ENCODE results near the gene MEX3D. TPM values are rescaled to one million over a fixed set of nuclear protein-coding genes. Genes with fewer than 3 reads are reported as not detected.

The MEX3D gene
- total RNA-seq, 1 experiment from 2014 or later: 70.4 TPM

DNA sequence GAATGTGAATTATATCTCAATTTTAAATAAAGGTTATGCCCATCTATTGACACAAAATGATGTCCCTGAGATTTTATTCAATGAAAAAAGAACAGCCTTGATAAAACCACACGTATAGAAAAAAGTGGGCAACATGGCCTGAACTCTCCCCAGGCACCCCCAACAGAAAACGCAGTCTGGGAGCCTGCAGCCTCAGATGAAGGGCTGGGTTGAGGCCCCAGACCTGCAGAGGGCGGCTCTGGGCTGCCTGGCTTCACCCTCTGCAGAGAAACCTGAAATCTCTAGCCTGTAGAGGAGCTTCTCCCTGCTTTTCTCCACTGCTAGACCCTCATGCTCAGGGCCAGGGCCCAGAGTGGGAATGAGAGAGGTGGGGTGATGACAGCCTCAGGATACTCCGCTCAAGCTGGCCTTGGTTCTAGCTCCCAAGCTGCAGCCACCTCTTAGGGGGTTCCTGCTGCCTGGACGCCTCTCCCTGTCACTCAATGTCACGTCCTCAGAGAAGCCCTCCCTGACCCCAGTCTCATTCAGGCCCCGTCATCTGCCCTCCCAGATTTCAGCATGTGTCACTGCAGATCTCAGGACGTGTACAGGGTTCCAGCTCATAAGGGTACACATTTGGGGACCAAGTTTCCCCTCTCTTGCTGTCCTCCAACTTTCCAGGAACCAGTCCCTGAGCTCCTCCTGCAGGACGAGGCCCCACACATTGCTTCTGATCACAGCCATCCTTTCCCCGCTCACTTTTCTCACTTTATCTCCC, 22.7 kb upstream of the MEX3D start:
- Histone ChIP-seq H3K9me3 (ENCODE audit: control insufficient read depth, low read depth, low read length) (no peaks in the 10 kb centered on the region), H3K79me2 (ENCODE audit: insufficient read depth, low read length) (peaks cover 14% of the 10 kb centered on the region; the same call in 1 of the 2 replicates), H4K91ac (ENCODE audit: insufficient read length, low read depth, low read length) (no peak overlapping the region), H3K18ac (ENCODE audit: insufficient read length, low read depth, low read length) (peak overlapping the region; percentile 100), H3K14ac (ENCODE audit: insufficient read depth, low read length) (peak overlapping the region; percentile 99; the same call in 1 of the 2 replicates), H4K5ac (ENCODE audit: insufficient read length, low read depth, low read length) (no peak overlapping the region), H2AK5ac (ENCODE audit: insufficient read length, low read length) (no peak overlapping the region), H3T11ph (ENCODE audit: low read length) (no peak overlapping the region), H2BK20ac (ENCODE audit: low read depth, low read length, poor library complexity, severe bottlenecking) (no peak overlapping the region), H2AFZ (ENCODE audit: low read length) (no peak overlapping the region), H4K20me1 (ENCODE audit: control insufficient read depth, insufficient read depth, insufficient read length) (peaks cover under 1% of the 10 kb centered on the region), H3K79me1 (ENCODE audit: insufficient read depth, low read depth, low read length, poor library complexity, severe bottlenecking) (peaks cover 6% of the 10 kb centered on the region), H3K9ac (ENCODE audit: extremely low read depth, insufficient read length, low read length) (peak overlapping the region; percentile 81), H3K23ac (ENCODE audit: insufficient read length, low read depth, low read length) (no peak overlapping the region), H2BK15ac (ENCODE audit: low read depth, low read length) (no peak overlapping the region), H2BK5ac (ENCODE audit: insufficient read length, low read length) (no peak overlapping the region), H3K27ac (ENCODE audit: insufficient read length, low read depth, low read length) (no peak overlapping the region), H4K8ac (replicated peaks; ENCODE audit: insufficient read length, low read depth, low read length) (no peak overlapping the region), H2BK12ac (ENCODE audit: insufficient read length, low read depth, low read length) (no peak overlapping the region), H3K4ac (ENCODE audit: low read depth, low read length) (no peak overlapping the region), H3K56ac (ENCODE audit: insufficient read length, low read depth, low read length) (no peak overlapping the region), H2BK120ac (ENCODE audit: low read depth, low read length, poor library complexity, severe bottlenecking) (no peak overlapping the region), H3K4me1 (ENCODE audit: insufficient read depth, low read length) (no peaks in the 10 kb centered on the region), H3K23me2 (ENCODE audit: insufficient read length, low read depth, low read length, poor library complexity, severe bottlenecking) (peaks cover 12% of the 10 kb centered on the region), H3K27me3 (ENCODE audit: insufficient read depth, low read length) (no peaks in the 10 kb centered on the region), H3K4me2 (ENCODE audit: insufficient read depth, insufficient read length, low read length) (peak overlapping the region; percentile 77)
- peak; percentile 44; the same call in 2 of the 3 replicates for TF ChIP-seq CTCF (conservative IDR thresholded peaks at IDR 0.05)
- Mint-ChIP-seq H3K4me1 (peaks cover 16 to 20% of the 10 kb centered on the region in 2 experiments), H3K4me3 (peak overlapping the region; percentile 83 to 87), H3K27ac (peak overlapping the region; percentile 89 to 97 (median 97)), H3K36me3 (ENCODE audit: insufficient read depth in 1 of 3, low read depth in 3 of 3) (peaks cover 8 to 32% (median 16%) of the 10 kb centered on the region in 3 experiments; a peak in 6 of 7 replicates), H3K9me3 (no peaks in the 10 kb centered on the region), H3K27me3 (ENCODE audit: low read depth) (peaks cover 2% of the 10 kb centered on the region)
- WGBS (ENCODE audit: extremely low coverage, insufficient read length, low lambda C conversion rate): no CpG with 5 or more reads among the region's 10 CpGs
- DNase-seq: peak; percentile 56
